ENCODE data around the gene SCGB1C1.
"Not testable (repeated sequence)": the region's sequence is repeated elsewhere in the genome, so short reads cannot be mapped to it uniquely, and the experiment has no call there.

SCGB1C1 gene

GRCh38 chr11:192674-193128 lies at the start of gene SCGB1C1:
Gene SCGB1C1 (plus strand): TSS chr11:193078. CDS start chr11:193100, 22 bp downstream.
- DNase-seq (ENCODE audit: low spot score), result not testable (repeated sequence)

- not testable (repeated sequence) for DNase-seq (ENCODE audit: low spot score)
These were observed 12.6 kb upstream of the SCGB1C1 start for GRCh38 chr11:180242-180641.

GRCh38 chr11:189200-189783 lies 3.6 kb upstream of the SCGB1C1 start:
- DNase-seq (ENCODE audit: low spot score), result not testable (repeated sequence)

GRCh38 chr11:189843-190311 lies 3.0 kb upstream of the SCGB1C1 start:
- not testable (repeated sequence) for DNase-seq (ENCODE audit: low spot score)

- not testable (repeated sequence) for DNase-seq (ENCODE audit: low spot score)
These were observed 2.3 kb upstream of the SCGB1C1 start for GRCh38 chr11:190546-190945.

GRCh38 chr11:191490-192478 lies 1.1 kb upstream of the SCGB1C1 start:
- not testable (repeated sequence) for DNase-seq (ENCODE audit: low spot score)

- not testable (repeated sequence) for DNase-seq (ENCODE audit: low spot score)
These were observed 603 bp downstream of the SCGB1C1 start for GRCh38 chr11:193481-193880.

GRCh38 chr11:196786-197731 lies 4.2 kb downstream of the SCGB1C1 start:
- no peak for DNase-seq (ENCODE audit: low spot score)

- DNase-seq (ENCODE audit: low spot score), result no peak
These were observed 4.9 kb downstream of the SCGB1C1 start for GRCh38 chr11:197741-198235.

GRCh38 chr11:198236-198806 lies 5.4 kb downstream of the SCGB1C1 start:
- no peak for DNase-seq (ENCODE audit: low spot score)

- no peak for DNase-seq (ENCODE audit: low spot score)
These were observed 6.2 kb downstream of the SCGB1C1 start for GRCh38 chr11:199004-199581.

GRCh38 chr11:199782-200181 lies 6.9 kb downstream of the SCGB1C1 start:
- DNase-seq (ENCODE audit: low spot score), result no peak

GRCh38 chr11:200224-201003 lies 7.5 kb downstream of the SCGB1C1 start:
- DNase-seq (ENCODE audit: low spot score), result no peak

GRCh38 chr11:201966-202365 lies 9.1 kb downstream of the SCGB1C1 start:
- no peak for DNase-seq (ENCODE audit: low spot score)

GRCh38 chr11:202490-202889 lies 9.6 kb downstream of the SCGB1C1 start:
- DNase-seq (ENCODE audit: low spot score), result no peak

GRCh38 chr11:203056-203944 lies 10.4 kb downstream of the SCGB1C1 start:
- DNase-seq (ENCODE audit: low spot score), result no peak

- no peak for DNase-seq (ENCODE audit: low spot score)
These were observed 11.2 kb downstream of the SCGB1C1 start for GRCh38 chr11:203945-204586.

- no peak for DNase-seq (ENCODE audit: low spot score)
These were observed 11.8 kb downstream of the SCGB1C1 start for GRCh38 chr11:204587-205109.
